OCI-LY7 (cell line): Measurements from ENCODE around the gene THYN1. TPM values are rescaled to one million over a fixed set of nuclear protein-coding genes. Genes with fewer than 3 reads are reported as not detected.

Source experiments
- BruUV-seq: library from RNA; stranded (reverse); fragments of 400-500 nt; replicated peaks from 2 replicates; lab custom pipeline; 2021; lab: Mats Ljungman, UMichigan
- CTCF ChIA-PET: fragments of 300-600 bp; sonication (Branson Sonifier 250); formaldehyde crosslinking; loops from one replicate; lab custom pipeline; 2022; ENCODE audit warnings: antibody characterized with exemption; ENCODE audit not compliant: unreplicated experiment; lab: Charles Lee
- POLR2A ChIA-PET: fragments of 300-600 bp; sonication (Branson Sonifier 250); formaldehyde crosslinking; loops from one replicate; lab custom pipeline; 2022; ENCODE audit warnings: antibody characterized with exemption; lab: Charles Lee
- DNase-seq: peaks from one replicate; pipeline ENCODE4 v3.0.0-alpha.2; 2015; ENCODE audit warnings: low spot score
- H2AFZ ChIP-seq: fragments of 200-600 bp; sonication (generic), shearing (Covaris generic); 2 replicates; pipeline ENCODE4 v1.6.1; 2014; ENCODE audit warnings: mild to moderate bottlenecking, antibody characterized with exemption, low read length, moderate library complexity
- H3K27ac ChIP-seq: fragments of 200-600 bp; sonication (generic); 2 replicates; pipeline ENCODE4 v1.5.1; 2014; ENCODE audit warnings: mixed run types, low read depth, mild to moderate bottlenecking, moderate library complexity, low read length, inconsistent platforms; ENCODE audit not compliant: poor library complexity, severe bottlenecking
- H3K36me3 ChIP-seq: fragments of 200-600 bp; sonication (generic); 2 replicates; pipeline ENCODE4 v1.6.1; 2014; ENCODE audit warnings: mild to moderate bottlenecking, antibody characterized with exemption, low read length, moderate library complexity, mixed read lengths; ENCODE audit not compliant: insufficient read depth
- H3K4me1 ChIP-seq: fragments of 200-600 bp; sonication (generic); 2 replicates; pipeline ENCODE4 v1.5.1; 2014; ENCODE audit warnings: mild to moderate bottlenecking, low read length; ENCODE audit not compliant: insufficient read depth, poor library complexity, severe bottlenecking
- H3K4me2 ChIP-seq: fragments of 200-600 bp; sonication (generic); 2 replicates; pipeline ENCODE4 v1.6.1; 2014; ENCODE audit warnings: mild to moderate bottlenecking, low read length
- H3K4me3 ChIP-seq: fragments of 200-600 bp; sonication (generic); 2 replicates; pipeline ENCODE4 v1.5.1; 2014; ENCODE audit warnings: mild to moderate bottlenecking, low read depth, low read length; ENCODE audit not compliant: poor library complexity, severe bottlenecking
- H3K79me2 ChIP-seq: fragments of 200-600 bp; sonication (generic); 2 replicates; pipeline ENCODE4 v1.6.1; 2016; ENCODE audit warnings: low read depth, mild to moderate bottlenecking, low read length, moderate library complexity, mixed read lengths; ENCODE audit not compliant: insufficient read depth
- H3K9me2 ChIP-seq: fragments of 200-600 bp; sonication (generic); 2 replicates; pipeline ENCODE4 v1.6.1; 2016; ENCODE audit warnings: mild to moderate bottlenecking, low read length, mixed read lengths; ENCODE audit not compliant: insufficient read depth
- H3K9me3 ChIP-seq: fragments of 200-600 bp; sonication (generic); 2 replicates; pipeline ENCODE4 v1.6.1; 2014; ENCODE audit warnings: mild to moderate bottlenecking, mixed run types, low read length, mixed read lengths
- H4K20me1 ChIP-seq: fragments of 200-600 bp; sonication (generic); 2 replicates; pipeline ENCODE4 v1.6.1; 2014; ENCODE audit warnings: mild to moderate bottlenecking, antibody characterized with exemption, low read length, moderate library complexity, mixed read lengths; ENCODE audit not compliant: insufficient read depth
- EZH2phosphoT487 ChIP-seq: fragments of 200-600 bp; sonication (generic); IDR thresholded peaks from 2 replicates; pipeline ENCODE4 v1.6.1; 2018; ENCODE audit warnings: low read depth, borderline replicate concordance, mild to moderate bottlenecking, mixed run types, antibody characterized with exemption, low read length, moderate library complexity, mixed read lengths
- intact Hi-C: fragments of 100-400 bp; cut with micrococcal nuclease; formaldehyde crosslinking; loops from one replicate; pipeline ENCODE4 v1.10.0; 2022; ENCODE audit not compliant: unreplicated experiment
- total RNA-seq, 2 experiments: library from RNA; depleted of rRNA in 1 of 2; stranded (reverse); fragments of >200 nt in 1 of 2; shearing (Covaris generic) in 1 of 2; gene quantifications; 2 replicates each; pipeline ENCODE4 v1.2.3, GENCODE V29; 2014 to 2022
- TF ChIP-seq, protein P1 (sequence below): fragments of 200-600 bp; sonication (generic); conservative IDR thresholded peaks from 2 replicates; pipeline ENCODE4 v1.5.1; 2014; ENCODE audit warnings: mild to moderate bottlenecking, antibody characterized with exemption, low read length, moderate library complexity, mixed read lengths

Gene THYN1
- total RNA-seq, 2 experiments from 2014 or later: 51.6 to 101 TPM

DNA sequence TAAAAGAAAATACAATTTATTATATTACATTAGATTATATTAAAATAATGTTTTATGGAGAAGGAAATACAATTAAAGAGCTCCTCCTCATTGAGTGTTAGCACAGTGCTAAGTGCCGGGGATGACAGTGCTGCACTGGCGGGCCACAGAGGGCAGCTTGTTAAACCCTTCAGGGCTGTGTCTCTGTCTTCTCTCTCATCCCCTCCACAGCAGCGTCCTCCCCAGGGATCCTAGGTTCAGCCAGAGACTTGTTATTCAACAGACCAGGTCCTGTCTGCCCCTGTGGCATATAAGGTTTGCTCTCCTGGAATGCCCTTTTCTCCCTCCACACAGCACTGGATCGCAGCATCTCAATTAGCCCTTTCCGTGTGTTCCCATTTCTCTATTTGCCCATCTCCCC, 14.2 kb downstream of the THYN1 start:
- Histone ChIP-seq H3K9me2 (no peaks in the 10 kb centered on the region), H3K36me3 (peaks cover 17% of the 10 kb centered on the region; the same call in 1 of the 2 replicates), H3K4me1 (no peaks in the 10 kb centered on the region), H3K27ac (no peak overlapping the region), H4K20me1 (no peaks in the 10 kb centered on the region; the same call in 1 of the 2 replicates), H3K4me3 (no peak overlapping the region), H3K9me3 (no peaks in the 10 kb centered on the region), H3K4me2 (no peak overlapping the region), H3K79me2 (no peaks in the 10 kb centered on the region), H2AFZ (no peak overlapping the region)
- no peak for DNase-seq
- ChIA-PET CTCF (no interaction called here), POLR2A (interaction anchor here (1.1 to 1.4 kb wide), 3 partner anchors 9 to 13 kb away, joined by 3 to 4 read pairs (median 3); no protein-coding TSS in a partner anchor)
- intact Hi-C loops: no loop called here
- TF ChIP-seq, protein P1, sequence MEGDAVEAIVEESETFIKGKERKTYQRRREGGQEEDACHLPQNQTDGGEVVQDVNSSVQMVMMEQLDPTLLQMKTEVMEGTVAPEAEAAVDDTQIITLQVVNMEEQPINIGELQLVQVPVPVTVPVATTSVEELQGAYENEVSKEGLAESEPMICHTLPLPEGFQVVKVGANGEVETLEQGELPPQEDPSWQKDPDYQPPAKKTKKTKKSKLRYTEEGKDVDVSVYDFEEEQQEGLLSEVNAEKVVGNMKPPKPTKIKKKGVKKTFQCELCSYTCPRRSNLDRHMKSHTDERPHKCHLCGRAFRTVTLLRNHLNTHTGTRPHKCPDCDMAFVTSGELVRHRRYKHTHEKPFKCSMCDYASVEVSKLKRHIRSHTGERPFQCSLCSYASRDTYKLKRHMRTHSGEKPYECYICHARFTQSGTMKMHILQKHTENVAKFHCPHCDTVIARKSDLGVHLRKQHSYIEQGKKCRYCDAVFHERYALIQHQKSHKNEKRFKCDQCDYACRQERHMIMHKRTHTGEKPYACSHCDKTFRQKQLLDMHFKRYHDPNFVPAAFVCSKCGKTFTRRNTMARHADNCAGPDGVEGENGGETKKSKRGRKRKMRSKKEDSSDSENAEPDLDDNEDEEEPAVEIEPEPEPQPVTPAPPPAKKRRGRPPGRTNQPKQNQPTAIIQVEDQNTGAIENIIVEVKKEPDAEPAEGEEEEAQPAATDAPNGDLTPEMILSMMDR: no peak
- TF ChIP-seq EZH2phosphoT487: no peak
- no TSS peak for BruUV-seq

DNA sequence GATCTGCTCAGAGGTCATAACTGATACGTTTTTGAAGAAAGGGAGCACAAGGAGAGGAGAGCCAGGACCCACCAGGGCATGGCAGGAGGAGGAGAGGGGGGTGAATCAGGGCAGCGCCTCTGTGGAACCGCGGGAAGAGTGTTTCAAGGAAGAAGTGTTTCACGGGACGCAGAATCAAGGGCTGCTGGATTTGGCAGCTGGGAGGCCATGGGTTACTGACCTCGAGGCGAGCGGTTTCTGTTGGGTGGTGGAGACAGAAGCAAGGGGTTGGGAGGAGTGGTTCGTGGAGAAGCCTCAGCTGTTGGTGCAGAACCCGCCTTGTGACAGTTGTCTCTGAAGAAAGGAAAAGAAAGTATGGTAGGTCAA, 15.6 kb downstream of the THYN1 start:
- H4K20me1 ChIP-seq: peaks cover 4% of the 10 kb centered on the region; the same call in 1 of the 2 replicates
- ChIA-PET CTCF (no interaction called here), POLR2A (no interaction called here)
- H2AFZ ChIP-seq: no peak overlapping the region
- no peaks in the 10 kb centered on the region for H3K9me3 ChIP-seq
- no peak overlapping the region for H3K4me3 ChIP-seq
- no peaks in the 10 kb centered on the region for H3K9me2 ChIP-seq
- no peak for DNase-seq
- intact Hi-C loops: no loop called here
- TF ChIP-seq EZH2phosphoT487: no peak
- TF ChIP-seq, protein P1: no peak
- H3K27ac ChIP-seq: no peak overlapping the region
- BruUV-seq: no TSS peak
- peaks cover 5% of the 10 kb centered on the region; the same call in 1 of the 2 replicates for H3K36me3 ChIP-seq
- no peak overlapping the region for H3K4me2 ChIP-seq
- no peaks in the 10 kb centered on the region for H3K4me1 ChIP-seq
- H3K79me2 ChIP-seq: no peaks in the 10 kb centered on the region

DNA sequence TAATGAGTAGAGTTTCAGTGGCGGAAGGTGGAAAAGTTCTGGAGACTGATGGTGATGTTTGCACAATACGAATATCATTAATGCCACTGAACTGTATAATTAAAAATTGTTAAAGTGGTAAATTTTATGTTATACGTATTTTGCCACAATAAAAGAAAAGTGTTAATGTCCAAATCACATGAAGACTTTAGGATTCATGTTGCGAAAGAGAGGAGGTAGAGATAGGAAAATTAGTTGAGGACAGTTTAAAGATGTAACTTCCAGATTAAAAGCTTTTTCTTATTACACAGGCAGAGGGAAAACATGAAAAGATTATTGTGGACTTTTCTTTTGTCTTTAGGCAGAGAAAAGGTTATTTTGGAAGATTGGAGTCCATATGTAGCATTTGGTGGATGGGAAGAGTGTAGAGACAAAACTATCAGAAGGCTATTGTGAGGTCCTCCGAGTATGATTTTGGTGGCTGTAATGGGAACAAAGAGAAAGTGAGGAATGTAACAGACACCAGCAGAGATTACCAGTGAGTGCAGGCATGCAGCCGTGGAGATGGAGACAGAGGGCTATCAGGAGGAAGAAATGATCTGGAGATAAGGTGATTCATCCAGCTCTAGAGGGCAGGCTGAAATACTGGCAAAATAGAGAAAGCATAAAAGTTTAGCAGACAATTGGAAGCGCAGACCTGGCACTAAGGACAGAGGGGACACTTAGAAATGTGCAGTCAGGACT, 16.2 kb downstream of the THYN1 start:
- no peak overlapping the region for H3K4me2 ChIP-seq
- no peak for DNase-seq
- H3K9me3 ChIP-seq: no peaks in the 10 kb centered on the region
- intact Hi-C loops: no loop called here
- TF ChIP-seq EZH2phosphoT487: no peak
- TF ChIP-seq, protein P1: no peak
- H3K4me1 ChIP-seq: no peaks in the 10 kb centered on the region
- no peaks in the 10 kb centered on the region for H3K79me2 ChIP-seq
- ChIA-PET POLR2A (no interaction called here), CTCF (no interaction called here)
- no peak overlapping the region for H3K4me3 ChIP-seq
- no TSS peak for BruUV-seq
- H3K27ac ChIP-seq: no peak overlapping the region
- peaks cover 7% of the 10 kb centered on the region; the same call in 1 of the 2 replicates for H4K20me1 ChIP-seq
- H3K9me2 ChIP-seq: no peaks in the 10 kb centered on the region
- peaks cover 5% of the 10 kb centered on the region; the same call in 1 of the 2 replicates for H3K36me3 ChIP-seq
- no peak overlapping the region for H2AFZ ChIP-seq
